HCT116 (cell line): ENCODE measurements around the gene FRY. TPM values are rescaled to one million over a fixed set of nuclear protein-coding genes. Genes with fewer than 3 reads are reported as not detected.

Experiments
- ATAC-seq: fragments of 200-7000 bp; cut with Tn5 transposase; 2 replicates; pipeline ENCODE4 v1.9.1; 2020; ENCODE audit warnings: mild to moderate bottlenecking, moderate library complexity
- BruUV-seq: library from RNA; stranded (reverse); fragments of 400-500 nt; replicated peaks from 2 replicates; lab custom pipeline; 2021; lab: Mats Ljungman, UMichigan
- CTCF ChIA-PET: fragments of 300-600 bp; sonication (Branson Sonifier 250); formaldehyde crosslinking; loops from one replicate; lab custom pipeline; 2021; ENCODE audit warnings: antibody characterized with exemption; lab: Charles Lee
- POLR2A ChIA-PET: fragments of 300-600, 350-600 bp; sonication (Branson Sonifier 250); formaldehyde crosslinking; loops from one replicate; lab custom pipeline; 2021; ENCODE audit warnings: antibody characterized with exemption; lab: Charles Lee
- RAD21 ChIA-PET, 2 experiments: fragments of 300-600 bp; sonication (Branson Sonifier 250); formaldehyde crosslinking; loops; one replicate each; lab custom pipeline; 2023; ENCODE audit warnings: low total read pairs in 2 of 2; ENCODE audit not compliant: uncharacterized antibody in 2 of 2, unreplicated experiment in 2 of 2, low non-redundant PET in 1 of 2; lab: Charles Lee
- DNase-seq: peaks from one replicate; pipeline ENCODE4 v3.0.0-alpha.2; 2010; ENCODE audit warnings: low read depth, low spot score
- H2AFZ ChIP-seq: fragments of 200-600 bp; shearing (Covaris generic), sonication (generic); 2 replicates; pipeline ENCODE4 v1.6.1; 2017; ENCODE audit warnings: low read depth, mixed run types, mixed read lengths, antibody characterized with exemption, low read length; ENCODE audit not compliant: poor library complexity, severe bottlenecking
- H3K27ac ChIP-seq: 2 replicates; pipeline ENCODE4 v1.5.1; 2012; ENCODE audit warnings: low read depth, low read length
- H3K27me3 ChIP-seq: fragments of 200-600 bp; sonication (generic); 2 replicates; pipeline ENCODE4 v1.6.1; 2016; ENCODE audit warnings: mixed run types, low read length, mixed read lengths; ENCODE audit not compliant: insufficient read depth
- H3K36me3 ChIP-seq, 2 experiments: fragments of 200-500 bp in 1 of 2; fragments of 200-600 bp in 1 of 2; sonication (Bioruptor generic) in 1 of 2; sonication (generic) in 1 of 2; 2 replicates each; pipeline versions ENCODE4 v1.5.1 to v1.6.1; 2014 to 2016; ENCODE audit warnings: low read length in 2 of 2, inconsistent platforms in 1 of 2, mixed read lengths in 1 of 2, mixed run types in 1 of 2; ENCODE audit not compliant: insufficient read depth in 2 of 2, control insufficient read depth in 1 of 2
- H3K4me1 ChIP-seq, 2 experiments: fragments of 200-600 bp in 1 of 2; sonication (generic) in 1 of 2; 2 replicates each; pipeline versions ENCODE4 v1.5.1 to v1.6.1; 2012 to 2017; ENCODE audit warnings: low read length in 2 of 2, inconsistent platforms in 1 of 2, mild to moderate bottlenecking in 1 of 2, mixed read lengths in 1 of 2, mixed run types in 1 of 2, moderate library complexity in 1 of 2; ENCODE audit not compliant: insufficient read depth in 2 of 2, control insufficient read depth in 1 of 2
- H3K4me2 ChIP-seq: fragments of 200-600 bp; sonication (generic); 2 replicates; pipeline ENCODE4 v1.6.1; 2017; ENCODE audit warnings: mixed run types, low read length, mixed read lengths
- H3K4me3 ChIP-seq, 2 experiments: fragments of 200-600 bp in 1 of 2; sonication (generic) in 1 of 2; replicated peaks in 1 of 2; 2 replicates each; pipeline ENCODE4 v1.5.1; 2011 to 2016; ENCODE audit warnings: low read length in 2 of 2, control low read depth in 1 of 2, low read depth in 1 of 2, mild to moderate bottlenecking in 1 of 2, mixed read lengths in 1 of 2, mixed run types in 1 of 2
- H3K79me2 ChIP-seq: fragments of 200-600 bp; sonication (generic); 2 replicates; pipeline ENCODE4 v1.6.1; 2017; ENCODE audit warnings: mild to moderate bottlenecking, mixed run types, low read length, moderate library complexity, mixed read lengths; ENCODE audit not compliant: insufficient read depth
- H3K9ac ChIP-seq: fragments of 200-600 bp; sonication (generic); 2 replicates; pipeline ENCODE4 v1.6.1; 2016; ENCODE audit warnings: low read length, mixed read lengths
- H3K9me2 ChIP-seq: fragments of 200-600 bp; sonication (generic), shearing (Covaris generic); 2 replicates; pipeline ENCODE4 v1.6.1; 2017; ENCODE audit warnings: mixed run types, mild to moderate bottlenecking, moderate library complexity; ENCODE audit not compliant: insufficient read depth
- H3K9me3 ChIP-seq, 2 experiments: fragments of 200-500 bp in 1 of 2; fragments of 200-600 bp in 1 of 2; sonication (Bioruptor generic) in 1 of 2; sonication (generic) in 1 of 2; 2 replicates each; pipeline ENCODE4 v1.6.1; 2014 to 2017; ENCODE audit warnings: low read length in 2 of 2, mixed read lengths in 2 of 2, inconsistent platforms in 1 of 2, low read depth in 1 of 2, mild to moderate bottlenecking in 1 of 2, mixed run types in 1 of 2, moderate library complexity in 1 of 2; ENCODE audit not compliant: control insufficient read depth in 1 of 2, insufficient read depth in 1 of 2
- H4K20me1 ChIP-seq: fragments of 200-600 bp; sonication (generic), shearing (Covaris generic); 2 replicates; pipeline ENCODE4 v1.6.1; 2017; ENCODE audit warnings: mixed run types, mild to moderate bottlenecking, moderate library complexity; ENCODE audit not compliant: insufficient read depth
- CTCF ChIP-seq, 3 experiments: fragments of 200-600 bp in 1 of 3; sonication (generic) in 1 of 3; IDR thresholded peaks in 2 of 3; conservative IDR thresholded peaks in 1 of 3; 2 replicates each; pipeline ENCODE4 v1.5.1; 2012 to 2017; ENCODE audit warnings: low read depth in 2 of 3, low read length in 2 of 3, antibody characterized with exemption in 1 of 3, borderline replicate concordance in 1 of 3, control low read depth in 1 of 3, mild to moderate bottlenecking in 1 of 3, mixed read lengths in 1 of 3, mixed run types in 1 of 3, moderate library complexity in 1 of 3; ENCODE audit not compliant: insufficient read depth in 1 of 3
- EGR1 ChIP-seq: IDR thresholded peaks from 2 replicates; pipeline ENCODE4 v1.6.1; 2012; ENCODE audit warnings: low read depth
- EZH2 ChIP-seq: fragments of 200-600 bp; sonication (generic); IDR thresholded peaks from 2 replicates; pipeline ENCODE4 v1.6.1; 2017; ENCODE audit warnings: antibody characterized with exemption, mixed run types
- EZH2phosphoT487 ChIP-seq: fragments of 200-600 bp; IDR thresholded peaks from 2 replicates; pipeline ENCODE4 v1.6.1; 2018; ENCODE audit warnings: antibody characterized with exemption, borderline replicate concordance
- FOSL1 ChIP-seq: IDR thresholded peaks from 2 replicates; pipeline ENCODE4 v1.6.1; 2012; ENCODE audit warnings: low read depth
- JUND ChIP-seq: IDR thresholded peaks from 2 replicates; pipeline ENCODE4 v1.6.1; 2012
- MAX ChIP-seq: IDR thresholded peaks from 2 replicates; pipeline ENCODE4 v1.6.1; 2012
- POLR2A ChIP-seq: IDR thresholded peaks from 2 replicates; pipeline ENCODE4 v1.7.0; 2011; ENCODE audit warnings: borderline replicate concordance; ENCODE audit not compliant: insufficient read depth, insufficient read length; ENCODE audit errors: extremely low read depth
- POLR2AphosphoS5 ChIP-seq: IDR thresholded peaks from 2 replicates; pipeline ENCODE4 v1.6.1; 2011; ENCODE audit warnings: mild to moderate bottlenecking, low read depth, low read length, moderate library complexity
- RAD21 ChIP-seq: IDR thresholded peaks from 2 replicates; pipeline ENCODE4 v1.6.1; 2012; ENCODE audit warnings: low read depth, mild to moderate bottlenecking
- REST ChIP-seq: IDR thresholded peaks from 2 replicates; pipeline ENCODE4 v1.6.1; 2012; ENCODE audit warnings: low read depth
- SP1 ChIP-seq: IDR thresholded peaks from 2 replicates; pipeline ENCODE4 v1.6.1; 2012; ENCODE audit warnings: low read depth
- SRF ChIP-seq: IDR thresholded peaks from 2 replicates; pipeline ENCODE4 v1.6.1; 2012; ENCODE audit warnings: low read depth
- TCF7L2 ChIP-seq: IDR thresholded peaks from 2 replicates; pipeline ENCODE4 v1.7.0; 2011; ENCODE audit warnings: borderline replicate concordance, inconsistent platforms; ENCODE audit not compliant: insufficient read depth, insufficient read length; ENCODE audit errors: extremely low read depth
- YY1 ChIP-seq: IDR thresholded peaks from 2 replicates; pipeline ENCODE4 v1.6.1; 2011; ENCODE audit warnings: low read length, low read depth, moderate library complexity, mild to moderate bottlenecking; ENCODE audit not compliant: insufficient replicate concordance; ENCODE audit errors: extremely low read depth
- ZBTB33 ChIP-seq: IDR thresholded peaks from 2 replicates; pipeline ENCODE4 v1.6.1; 2011; ENCODE audit warnings: mild to moderate bottlenecking, low read length, moderate library complexity; ENCODE audit not compliant: insufficient replicate concordance; ENCODE audit errors: extremely low read depth
- ZFX ChIP-seq: fragments of 450-650 bp; IDR thresholded peaks from 2 replicates; pipeline ENCODE4 v1.6.1; 2017
- ZNF274 ChIP-seq: fragments of 200-500 bp; sonication (Bioruptor generic); IDR thresholded peaks from 2 replicates; pipeline ENCODE4 v1.6.1; 2014; ENCODE audit warnings: mild to moderate bottlenecking, low read depth, low read length, inconsistent platforms
- intact Hi-C: fragments of 100-400 bp; cut with micrococcal nuclease; formaldehyde crosslinking; loops from 2 replicates; pipeline ENCODE4 v1.10.0; 2022
- total RNA-seq: library from RNA; stranded (reverse); gene quantifications from one replicate; pipeline ENCODE4 v1.2.1, GENCODE V29; 2021; ENCODE audit not compliant: unreplicated experiment

FRY gene
- total RNA-seq, 1 experiment from 2014 or later, result 1.4 TPM

GRCh38 chr13:32173881-32174280, 142.3 kb downstream of the FRY start:
- Histone ChIP-seq H3K79me2 (no peaks in the 10 kb centered on the region), H3K27ac (no peak overlapping the region), H3K4me3 (no peak overlapping the region), H3K36me3 (no peaks in the 10 kb centered on the region), H4K20me1 (no peaks in the 10 kb centered on the region), H3K4me2 (no peak overlapping the region), H2AFZ (no peak overlapping the region), H3K9me3 (no peaks in the 10 kb centered on the region), H3K4me1 (no peaks in the 10 kb centered on the region), H3K27me3 (no peaks in the 10 kb centered on the region), H3K9me2 (no peaks in the 10 kb centered on the region), H3K9ac (no peak overlapping the region)
- CTCF ChIA-PET, result interaction anchor here (1.6 kb wide), 1 partner anchor 10 kb away, joined by 6 read pairs; no protein-coding TSS in a partner anchor
- TF ChIP-seq ZFX, result no peak
- TF ChIP-seq REST, result no peak
- no peak for TF ChIP-seq FOSL1
- TF ChIP-seq EZH2phosphoT487, result no peak
- TF ChIP-seq EZH2, result no peak
- TF ChIP-seq SP1, result no peak
- no peak for TF ChIP-seq TCF7L2
- no peak for TF ChIP-seq SRF
- TF ChIP-seq ZBTB33, result no peak
- no peak for TF ChIP-seq CTCF (IDR thresholded peaks at IDR 0.05 in 2 of 3, conservative IDR thresholded peaks at IDR 0.05 in 1 of 3; ENCODE audit: borderline replicate concordance in 1 of 3, insufficient read depth in 1 of 3, low read depth in 2 of 3, low read length in 2 of 3)
- TF ChIP-seq POLR2AphosphoS5, result no peak
- TF ChIP-seq MAX, result no peak
- no peak for TF ChIP-seq POLR2A
- TF ChIP-seq RAD21, result no peak
- TF ChIP-seq EGR1, result no peak
- TF ChIP-seq JUND, result no peak
- no peak for TF ChIP-seq ZNF274
- TF ChIP-seq YY1, result no peak
- RAD21 ChIA-PET, result no interaction called here
- ATAC-seq (no peak), DNase-seq (no peak)
- BruUV-seq, result no TSS peak
- intact Hi-C loops, result no loop called here
- POLR2A ChIA-PET, result no interaction called here
